ENCODE data around the gene SPATA20.

Gene SPATA20

GRCh38 chr17:50520483-50520882 lies 26.5 kb upstream of the SPATA20 start:
- no peaks in the 10 kb centered on the region for H3K36me3 ChIP-seq (ENCODE audit: control insufficient read depth, insufficient read depth, low read length)
- H3K27me3 ChIP-seq (replicated peaks; ENCODE audit: control insufficient read depth, insufficient read depth, low read length, poor library complexity, severe bottlenecking), result no peaks in the 10 kb centered on the region
- H3K4me3 ChIP-seq (ENCODE audit: insufficient read depth, low read depth, low read length, poor library complexity, severe bottlenecking), result no peak overlapping the region
- no peak overlapping the region for H3K27ac ChIP-seq (ENCODE audit: insufficient read depth, low read length, poor library complexity, severe bottlenecking)
- DNase-seq, result no peak
- no peaks in the 10 kb centered on the region for H3K4me1 ChIP-seq (ENCODE audit: control insufficient read depth, insufficient read depth, low read length, poor library complexity, severe bottlenecking)
- no peaks in the 10 kb centered on the region for H3K9me3 ChIP-seq (ENCODE audit: control insufficient read depth, low read length)

- Histone ChIP-seq H3K4me1 (ENCODE audit: control insufficient read depth, insufficient read depth, low read length, poor library complexity, severe bottlenecking) (no peaks in the 10 kb centered on the region), H3K4me3 (ENCODE audit: insufficient read depth, low read depth, low read length, poor library complexity, severe bottlenecking) (no peak overlapping the region), H3K36me3 (ENCODE audit: control insufficient read depth, insufficient read depth, low read length) (no peaks in the 10 kb centered on the region), H3K9me3 (ENCODE audit: control insufficient read depth, low read length) (no peaks in the 10 kb centered on the region), H3K27ac (ENCODE audit: insufficient read depth, low read length, poor library complexity, severe bottlenecking) (no peak overlapping the region), H3K27me3 (replicated peaks; ENCODE audit: control insufficient read depth, insufficient read depth, low read length, poor library complexity, severe bottlenecking) (no peaks in the 10 kb centered on the region)
- DNase-seq, result no peak
Measured at GRCh38 chr17:50521514-50521913, 25.5 kb upstream of the SPATA20 start.

- Histone ChIP-seq H3K27me3 (replicated peaks; ENCODE audit: control insufficient read depth, insufficient read depth, low read length, poor library complexity, severe bottlenecking) (no peaks in the 10 kb centered on the region), H3K27ac (ENCODE audit: insufficient read depth, low read length, poor library complexity, severe bottlenecking) (no peak overlapping the region), H3K9me3 (ENCODE audit: control insufficient read depth, low read length) (no peaks in the 10 kb centered on the region), H3K4me1 (ENCODE audit: control insufficient read depth, insufficient read depth, low read length, poor library complexity, severe bottlenecking) (no peaks in the 10 kb centered on the region), H3K4me3 (ENCODE audit: insufficient read depth, low read depth, low read length, poor library complexity, severe bottlenecking) (no peak overlapping the region), H3K36me3 (ENCODE audit: control insufficient read depth, insufficient read depth, low read length) (no peaks in the 10 kb centered on the region)
- no peak for DNase-seq
Measured at GRCh38 chr17:50522766-50523165, 24.2 kb upstream of the SPATA20 start.

- Histone ChIP-seq H3K9me3 (ENCODE audit: control insufficient read depth, low read length) (no peaks in the 10 kb centered on the region), H3K27ac (ENCODE audit: insufficient read depth, low read length, poor library complexity, severe bottlenecking) (no peak overlapping the region), H3K27me3 (replicated peaks; ENCODE audit: control insufficient read depth, insufficient read depth, low read length, poor library complexity, severe bottlenecking) (no peaks in the 10 kb centered on the region), H3K4me3 (ENCODE audit: insufficient read depth, low read depth, low read length, poor library complexity, severe bottlenecking) (no peak overlapping the region), H3K4me1 (ENCODE audit: control insufficient read depth, insufficient read depth, low read length, poor library complexity, severe bottlenecking) (no peaks in the 10 kb centered on the region), H3K36me3 (ENCODE audit: control insufficient read depth, insufficient read depth, low read length) (no peaks in the 10 kb centered on the region)
- DNase-seq, result no peak
Measured at GRCh38 chr17:50523208-50523607, 23.8 kb upstream of the SPATA20 start.

- Histone ChIP-seq H3K36me3 (ENCODE audit: control insufficient read depth, insufficient read depth, low read length) (no peaks in the 10 kb centered on the region), H3K27ac (ENCODE audit: insufficient read depth, low read length, poor library complexity, severe bottlenecking) (no peak overlapping the region), H3K4me1 (ENCODE audit: control insufficient read depth, insufficient read depth, low read length, poor library complexity, severe bottlenecking) (no peaks in the 10 kb centered on the region), H3K4me3 (ENCODE audit: insufficient read depth, low read depth, low read length, poor library complexity, severe bottlenecking) (no peak overlapping the region), H3K9me3 (ENCODE audit: control insufficient read depth, low read length) (no peaks in the 10 kb centered on the region), H3K27me3 (replicated peaks; ENCODE audit: control insufficient read depth, insufficient read depth, low read length, poor library complexity, severe bottlenecking) (peaks cover 3% of the 10 kb centered on the region)
- DNase-seq, result no peak
Measured at GRCh38 chr17:50524838-50525237, 22.1 kb upstream of the SPATA20 start.

GRCh38 chr17:50527155-50527762 lies 19.7 kb upstream of the SPATA20 start:
- H3K9me3 ChIP-seq (ENCODE audit: control insufficient read depth, low read length), result no peaks in the 10 kb centered on the region
- H3K4me1 ChIP-seq (ENCODE audit: control insufficient read depth, insufficient read depth, low read length, poor library complexity, severe bottlenecking), result peaks cover 3% of the 10 kb centered on the region
- H3K27ac ChIP-seq (ENCODE audit: insufficient read depth, low read length, poor library complexity, severe bottlenecking), result no peak overlapping the region
- no peaks in the 10 kb centered on the region for H3K36me3 ChIP-seq (ENCODE audit: control insufficient read depth, insufficient read depth, low read length)
- H3K4me3 ChIP-seq (ENCODE audit: insufficient read depth, low read depth, low read length, poor library complexity, severe bottlenecking), result no peak overlapping the region
- peaks cover 19% of the 10 kb centered on the region for H3K27me3 ChIP-seq (replicated peaks; ENCODE audit: control insufficient read depth, insufficient read depth, low read length, poor library complexity, severe bottlenecking)
- no peak for DNase-seq

GRCh38 chr17:50527949-50528474 lies 19.0 kb upstream of the SPATA20 start:
- H3K36me3 ChIP-seq (ENCODE audit: control insufficient read depth, insufficient read depth, low read length), result no peaks in the 10 kb centered on the region

GRCh38 chr17:50529849-50530248 lies 17.1 kb upstream of the SPATA20 start:
- Histone ChIP-seq H3K9me3 (ENCODE audit: control insufficient read depth, low read length) (no peaks in the 10 kb centered on the region), H3K27me3 (replicated peaks; ENCODE audit: control insufficient read depth, insufficient read depth, low read length, poor library complexity, severe bottlenecking) (peaks cover 29% of the 10 kb centered on the region), H3K4me1 (ENCODE audit: control insufficient read depth, insufficient read depth, low read length, poor library complexity, severe bottlenecking) (peaks cover 13% of the 10 kb centered on the region), H3K36me3 (ENCODE audit: control insufficient read depth, insufficient read depth, low read length) (no peaks in the 10 kb centered on the region), H3K4me3 (ENCODE audit: insufficient read depth, low read depth, low read length, poor library complexity, severe bottlenecking) (no peak overlapping the region), H3K27ac (ENCODE audit: insufficient read depth, low read length, poor library complexity, severe bottlenecking) (no peak overlapping the region)
- no peak for DNase-seq

More at GRCh38 chr17:50527949-50528474, 19.0 kb upstream of the SPATA20 start:
- Histone ChIP-seq H3K27ac (ENCODE audit: insufficient read depth, low read length, poor library complexity, severe bottlenecking) (no peak overlapping the region), H3K4me1 (ENCODE audit: control insufficient read depth, insufficient read depth, low read length, poor library complexity, severe bottlenecking) (peaks cover 8% of the 10 kb centered on the region), H3K27me3 (replicated peaks; ENCODE audit: control insufficient read depth, insufficient read depth, low read length, poor library complexity, severe bottlenecking) (peaks cover 27% of the 10 kb centered on the region), H3K9me3 (ENCODE audit: control insufficient read depth, low read length) (no peaks in the 10 kb centered on the region), H3K4me3 (ENCODE audit: insufficient read depth, low read depth, low read length, poor library complexity, severe bottlenecking) (no peak overlapping the region)
- DNase-seq, result no peak

- Histone ChIP-seq H3K36me3 (ENCODE audit: control insufficient read depth, insufficient read depth, low read length) (no peaks in the 10 kb centered on the region), H3K27me3 (replicated peaks; ENCODE audit: control insufficient read depth, insufficient read depth, low read length, poor library complexity, severe bottlenecking) (peaks cover 29% of the 10 kb centered on the region), H3K9me3 (ENCODE audit: control insufficient read depth, low read length) (no peaks in the 10 kb centered on the region), H3K4me1 (ENCODE audit: control insufficient read depth, insufficient read depth, low read length, poor library complexity, severe bottlenecking) (peaks cover 13% of the 10 kb centered on the region), H3K4me3 (ENCODE audit: insufficient read depth, low read depth, low read length, poor library complexity, severe bottlenecking) (no peak overlapping the region), H3K27ac (ENCODE audit: insufficient read depth, low read length, poor library complexity, severe bottlenecking) (no peak overlapping the region)
- no peak for DNase-seq
Measured at GRCh38 chr17:50531428-50532025, 15.4 kb upstream of the SPATA20 start.

GRCh38 chr17:50532452-50533024 lies 14.4 kb upstream of the SPATA20 start, which contains the start of gene EPN3:
Gene EPN3, plus strand, starts transcription at chr17:50532735. Its CDS starts 3,822 bp downstream, at chr17:50536557.
- DNase-seq, result no peak
- peaks cover 13% of the 10 kb centered on the region for H3K4me1 ChIP-seq (ENCODE audit: control insufficient read depth, insufficient read depth, low read length, poor library complexity, severe bottlenecking)
- H3K27me3 ChIP-seq (replicated peaks; ENCODE audit: control insufficient read depth, insufficient read depth, low read length, poor library complexity, severe bottlenecking), result peaks cover 29% of the 10 kb centered on the region
- H3K4me3 ChIP-seq (ENCODE audit: insufficient read depth, low read depth, low read length, poor library complexity, severe bottlenecking), result no peak within 1 kb of the TSS
- H3K36me3 ChIP-seq (ENCODE audit: control insufficient read depth, insufficient read depth, low read length), result no peaks in the 10 kb centered on the region
- no peak within 1 kb of the TSS for H3K27ac ChIP-seq (ENCODE audit: insufficient read depth, low read length, poor library complexity, severe bottlenecking)
- no peaks in the 10 kb centered on the region for H3K9me3 ChIP-seq (ENCODE audit: control insufficient read depth, low read length)
